Measurements from ENCODE around the gene ARID3A.

ARID3A gene

GRCh38 chr19:982567-983170 is 56.8 kb downstream of the ARID3A start:
- H2AK5ac ChIP-seq (ENCODE audit: low read depth, low read length): no peak overlapping the region
- no peak overlapping the region for H2BK15ac ChIP-seq (ENCODE audit: low read length)
- peak; percentile 79 for DNase-seq (ENCODE audit: low spot score)
- no peaks in the 10 kb centered on the region for H3K27me3 ChIP-seq (ENCODE audit: control insufficient read depth in 3 of 3, insufficient read depth in 3 of 3, low read depth in 1 of 3, low read length in 3 of 3)
- H3K18ac ChIP-seq (ENCODE audit: low read length): peak overlapping the region; percentile 91
- H3K79me1 ChIP-seq (ENCODE audit: low read depth, low read length): peaks cover 9% of the 10 kb centered on the region
- H2AFZ ChIP-seq (ENCODE audit: low read length): peak overlapping the region; percentile 92
- no CpG with 5 or more reads among the region's 46 CpGs for WGBS, 2 donors (ENCODE audit: extremely low coverage in 2 of 2, insufficient read length in 2 of 2, insufficient replicate concordance in 1 of 2)
- H4K8ac ChIP-seq (ENCODE audit: low read depth, low read length): no peak overlapping the region
- H2BK120ac ChIP-seq (ENCODE audit: low read depth, low read length): no peak overlapping the region
- H3K9ac ChIP-seq (ENCODE audit: low read depth, low read length, poor library complexity): no peak overlapping the region
- H3K23ac ChIP-seq (ENCODE audit: low read depth, low read length, poor library complexity): no peak overlapping the region
- H2BK5ac ChIP-seq (ENCODE audit: low read length): no peak overlapping the region
- peak overlapping the region; percentile 33 for H3K4me2 ChIP-seq (ENCODE audit: insufficient read depth, low read length, poor library complexity, severe bottlenecking)
- peak overlapping the region in 1 of 2 donors; percentile 41 for H3K4me3 ChIP-seq (ENCODE audit: low read length in 2 of 2)
- no peak overlapping the region for H2BK12ac ChIP-seq (ENCODE audit: low read length)
- H4K91ac ChIP-seq (ENCODE audit: low read depth, low read length, poor library complexity): no peak overlapping the region
- H3K4ac ChIP-seq (ENCODE audit: low read length): no peak overlapping the region
- H3K4me1 ChIP-seq (ENCODE audit: control insufficient read depth in 2 of 2, insufficient read depth in 1 of 2, low read depth in 1 of 2, low read length in 2 of 2): peaks cover 18 to 20% of the 10 kb centered on the region in 2 donors
- H3K14ac ChIP-seq (ENCODE audit: low read length): no peak overlapping the region
- no peak overlapping the region for H3K27ac ChIP-seq (replicated peaks; ENCODE audit: low read length)
- H3K36me3 ChIP-seq (replicated peaks in 1 of 2; ENCODE audit: control insufficient read depth in 2 of 2, insufficient read depth in 2 of 2, low read length in 2 of 2): peaks cover 12 to 19% of the 10 kb centered on the region in 2 donors
- H3K9me3 ChIP-seq (replicated peaks in 1 of 2; ENCODE audit: control insufficient read depth in 2 of 2, insufficient read depth in 1 of 2, low read depth in 1 of 2, low read length in 2 of 2): no peaks in the 10 kb centered on the region

GRCh38 chr19:984165-984967 is 58.5 kb downstream of the ARID3A start, which contains the start of gene WDR18:
TSS of gene WDR18 (plus strand) at chr19:984345. CDS start at chr19:984354, 9 bp downstream.
- H2AFZ ChIP-seq (ENCODE audit: low read length): peak within 1 kb of the TSS; percentile 98
- no CpG with 5 or more reads among the region's 78 CpGs for WGBS, 2 donors (ENCODE audit: extremely low coverage in 2 of 2, insufficient read length in 2 of 2, insufficient replicate concordance in 1 of 2)
- H2BK12ac ChIP-seq (ENCODE audit: low read length): peak within 1 kb of the TSS; percentile 94
- peak within 1 kb of the TSS; percentile 98 for H2BK5ac ChIP-seq (ENCODE audit: low read length)
- peak within 1 kb of the TSS; percentile 99 for H3K4ac ChIP-seq (ENCODE audit: low read length)
- peak within 1 kb of the TSS; percentile 100 for H3K9ac ChIP-seq (ENCODE audit: low read depth, low read length, poor library complexity)
- H2BK15ac ChIP-seq (ENCODE audit: low read length): peak within 1 kb of the TSS; percentile 97
- no peaks in the 10 kb centered on the region for H3K9me3 ChIP-seq (replicated peaks in 1 of 2; ENCODE audit: control insufficient read depth in 2 of 2, insufficient read depth in 1 of 2, low read depth in 1 of 2, low read length in 2 of 2)
- H3K14ac ChIP-seq (ENCODE audit: low read length): peak within 1 kb of the TSS; percentile 97
- H3K36me3 ChIP-seq (replicated peaks in 1 of 2; ENCODE audit: control insufficient read depth in 2 of 2, insufficient read depth in 2 of 2, low read length in 2 of 2): peaks cover 16 to 35% of the 10 kb centered on the region in 2 donors
- peak within 1 kb of the TSS; percentile 97 for H4K91ac ChIP-seq (ENCODE audit: low read depth, low read length, poor library complexity)
- H3K27ac ChIP-seq (replicated peaks; ENCODE audit: low read length): peak within 1 kb of the TSS; percentile 98
- peak within 1 kb of the TSS; percentile 89 for H3K4me2 ChIP-seq (ENCODE audit: insufficient read depth, low read length, poor library complexity, severe bottlenecking)
- H2AK5ac ChIP-seq (ENCODE audit: low read depth, low read length): peak within 1 kb of the TSS; percentile 99
- H2BK120ac ChIP-seq (ENCODE audit: low read depth, low read length): peak within 1 kb of the TSS; percentile 2
- peak within 1 kb of the TSS; percentile 99 to 100 for H3K4me3 ChIP-seq (ENCODE audit: low read length in 2 of 2)
- DNase-seq (ENCODE audit: low spot score): peak; percentile 88
- peaks cover 9% of the 10 kb centered on the region for H3K79me1 ChIP-seq (ENCODE audit: low read depth, low read length)
- H3K4me1 ChIP-seq (ENCODE audit: control insufficient read depth in 2 of 2, insufficient read depth in 1 of 2, low read depth in 1 of 2, low read length in 2 of 2): peaks cover 15 to 16% of the 10 kb centered on the region in 2 donors
- no peak within 1 kb of the TSS for H4K8ac ChIP-seq (ENCODE audit: low read depth, low read length)
- H3K23ac ChIP-seq (ENCODE audit: low read depth, low read length, poor library complexity): peak within 1 kb of the TSS; percentile 99
- peak within 1 kb of the TSS; percentile 100 for H3K18ac ChIP-seq (ENCODE audit: low read length)
- H3K27me3 ChIP-seq (ENCODE audit: control insufficient read depth in 3 of 3, insufficient read depth in 3 of 3, low read depth in 1 of 3, low read length in 3 of 3): no peaks in the 10 kb centered on the region

GRCh38 chr19:986083-986482 is 60.2 kb downstream of the ARID3A start:
- Histone ChIP-seq H3K4me3 (ENCODE audit: low read length in 2 of 2) (peak overlapping the region in 1 of 2 donors; percentile 39), H3K4me1 (ENCODE audit: control insufficient read depth in 2 of 2, insufficient read depth in 1 of 2, low read depth in 1 of 2, low read length in 2 of 2) (peaks cover 3 to 5% of the 10 kb centered on the region in 2 donors)
- no CpG with 5 or more reads among the region's 14 CpGs for WGBS, 2 donors (ENCODE audit: extremely low coverage in 2 of 2, insufficient read length in 2 of 2, insufficient replicate concordance in 1 of 2)

DNA sequence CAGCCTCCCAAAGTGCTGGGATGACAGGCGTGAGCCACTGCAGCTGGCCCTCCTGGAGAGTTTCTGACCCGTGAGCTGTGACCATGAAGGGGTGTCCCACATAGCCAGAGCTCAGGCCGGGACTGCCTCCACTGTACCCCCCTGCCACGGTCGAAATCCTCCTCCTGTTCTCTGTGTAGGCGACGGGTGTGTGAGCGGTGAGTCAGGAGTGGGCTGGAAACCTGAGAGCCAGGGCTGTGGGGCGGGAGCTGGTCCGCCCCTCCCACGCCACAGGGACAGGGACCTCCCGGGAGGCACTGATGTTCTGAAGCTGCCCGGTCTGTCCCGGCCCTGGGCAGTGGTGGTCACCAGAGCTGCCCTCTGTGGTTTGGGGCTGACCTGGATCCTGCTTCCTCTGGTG is 62.2 kb downstream of the ARID3A start:
- Histone ChIP-seq H2BK12ac (ENCODE audit: low read length) (no peak overlapping the region), H3K79me1 (ENCODE audit: low read depth, low read length) (peaks cover 12% of the 10 kb centered on the region), H3K27me3 (ENCODE audit: control insufficient read depth in 3 of 3, insufficient read depth in 3 of 3, low read depth in 1 of 3, low read length in 3 of 3) (no peaks in the 10 kb centered on the region), H3K14ac (ENCODE audit: low read length) (no peak overlapping the region), H2BK120ac (ENCODE audit: low read depth, low read length) (no peak overlapping the region), H2AFZ (ENCODE audit: low read length) (no peak overlapping the region), H3K9ac (ENCODE audit: low read depth, low read length, poor library complexity) (no peak overlapping the region), H3K27ac (replicated peaks; ENCODE audit: low read length) (no peak overlapping the region), H4K91ac (ENCODE audit: low read depth, low read length, poor library complexity) (no peak overlapping the region), H2BK5ac (ENCODE audit: low read length) (no peak overlapping the region), H3K23ac (ENCODE audit: low read depth, low read length, poor library complexity) (no peak overlapping the region), H3K36me3 (replicated peaks in 1 of 2; ENCODE audit: control insufficient read depth in 2 of 2, insufficient read depth in 2 of 2, low read length in 2 of 2) (peaks cover 30 to 64% of the 10 kb centered on the region in 2 donors), H3K4me2 (ENCODE audit: insufficient read depth, low read length, poor library complexity, severe bottlenecking) (no peak overlapping the region), H2AK5ac (ENCODE audit: low read depth, low read length) (no peak overlapping the region), H2BK15ac (ENCODE audit: low read length) (no peak overlapping the region), H4K8ac (ENCODE audit: low read depth, low read length) (no peak overlapping the region), H3K4me3 (ENCODE audit: low read length in 2 of 2) (no peak overlapping the region), H3K4ac (ENCODE audit: low read length) (no peak overlapping the region), H3K4me1 (ENCODE audit: control insufficient read depth in 2 of 2, insufficient read depth in 1 of 2, low read depth in 1 of 2, low read length in 2 of 2) (peaks cover 3 to 4% of the 10 kb centered on the region in 2 donors), H3K9me3 (replicated peaks in 1 of 2; ENCODE audit: control insufficient read depth in 2 of 2, insufficient read depth in 1 of 2, low read depth in 1 of 2, low read length in 2 of 2) (no peaks in the 10 kb centered on the region), H3K18ac (ENCODE audit: low read length) (no peak overlapping the region)
- WGBS, 2 donors (ENCODE audit: extremely low coverage in 2 of 2, insufficient read length in 2 of 2, insufficient replicate concordance in 1 of 2): no CpG with 5 or more reads among the region's 14 CpGs
- no peak for DNase-seq (ENCODE audit: low spot score)

More at GRCh38 chr19:986083-986482, 60.2 kb downstream of the ARID3A start:
- no peak overlapping the region for H2AK5ac ChIP-seq (ENCODE audit: low read depth, low read length)
- H4K8ac ChIP-seq (ENCODE audit: low read depth, low read length): no peak overlapping the region
- H3K9me3 ChIP-seq (replicated peaks in 1 of 2; ENCODE audit: control insufficient read depth in 2 of 2, insufficient read depth in 1 of 2, low read depth in 1 of 2, low read length in 2 of 2): no peaks in the 10 kb centered on the region
- peaks cover 30 to 52% of the 10 kb centered on the region in 2 donors for H3K36me3 ChIP-seq (replicated peaks in 1 of 2; ENCODE audit: control insufficient read depth in 2 of 2, insufficient read depth in 2 of 2, low read length in 2 of 2)
- no peak overlapping the region for H4K91ac ChIP-seq (ENCODE audit: low read depth, low read length, poor library complexity)
- no peak overlapping the region for H2BK12ac ChIP-seq (ENCODE audit: low read length)
- no peak overlapping the region for H2AFZ ChIP-seq (ENCODE audit: low read length)
- peaks cover 9% of the 10 kb centered on the region for H3K79me1 ChIP-seq (ENCODE audit: low read depth, low read length)
- H3K27ac ChIP-seq (replicated peaks; ENCODE audit: low read length): no peak overlapping the region
- H2BK120ac ChIP-seq (ENCODE audit: low read depth, low read length): no peak overlapping the region
- H3K14ac ChIP-seq (ENCODE audit: low read length): no peak overlapping the region
- H3K18ac ChIP-seq (ENCODE audit: low read length): no peak overlapping the region
- H3K23ac ChIP-seq (ENCODE audit: low read depth, low read length, poor library complexity): no peak overlapping the region
- no peak overlapping the region for H2BK5ac ChIP-seq (ENCODE audit: low read length)
- no peak overlapping the region for H3K4ac ChIP-seq (ENCODE audit: low read length)
- H3K9ac ChIP-seq (ENCODE audit: low read depth, low read length, poor library complexity): peak overlapping the region; percentile 60
- H3K4me2 ChIP-seq (ENCODE audit: insufficient read depth, low read length, poor library complexity, severe bottlenecking): no peak overlapping the region
- no peaks in the 10 kb centered on the region for H3K27me3 ChIP-seq (ENCODE audit: control insufficient read depth in 3 of 3, insufficient read depth in 3 of 3, low read depth in 1 of 3, low read length in 3 of 3)
- H2BK15ac ChIP-seq (ENCODE audit: low read length): no peak overlapping the region
- DNase-seq (ENCODE audit: low spot score): no peak

Data from neuronal stem cell (in vitro differentiated cells).